Epithelial cell of esophagus (primary cell): ENCODE measurements around the gene SLC35F3.

Experiments used
- DNase-seq: peaks from one replicate; pipeline ENCODE4 v3.0.0; 2010; ENCODE audit warnings: low read depth
- H3K4me3 ChIP-seq: 2 replicates; pipeline ENCODE4 v1.5.1; 2011; ENCODE audit warnings: mild to moderate bottlenecking, low read length, control low read depth
- CTCF ChIP-seq: IDR thresholded peaks from 2 replicates; pipeline ENCODE4 v1.5.1; 2011; ENCODE audit warnings: low read depth, mild to moderate bottlenecking, low read length, control low read depth, inconsistent platforms; ENCODE audit not compliant: insufficient read depth; ENCODE audit errors: missing control alignments

SLC35F3 gene

GRCh38 chr1:234340528-234340927 lies 436.1 kb downstream of the SLC35F3 start:
- H3K4me3 ChIP-seq = no peak overlapping the region
- DNase-seq = no peak
- TF ChIP-seq CTCF = no peak

- H3K4me3 ChIP-seq = no peak overlapping the region
- TF ChIP-seq CTCF = no peak
- DNase-seq = no peak
These were observed 438.3 kb downstream of the SLC35F3 start for GRCh38 chr1:234342774-234343173.

DNA sequence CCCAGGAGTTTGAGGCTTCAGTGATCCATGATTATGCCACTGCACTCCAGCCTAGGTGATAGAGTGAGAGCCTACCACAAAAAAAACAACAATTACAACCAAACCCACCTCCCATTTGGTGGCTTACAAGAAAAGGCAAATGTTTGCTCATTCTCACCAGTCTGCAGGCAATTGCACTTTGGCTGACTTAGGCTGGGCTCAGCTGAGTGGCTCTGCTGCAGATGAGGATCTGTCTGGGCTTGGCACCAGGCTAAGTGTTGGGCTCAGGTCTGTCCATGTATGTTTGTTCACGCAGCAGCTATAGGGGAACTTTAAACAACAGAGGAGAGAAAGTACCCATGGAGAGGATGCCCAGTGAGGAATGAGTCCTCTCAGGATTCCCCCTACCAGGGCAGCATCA lies 440.8 kb downstream of the SLC35F3 start:
- no peak overlapping the region for H3K4me3 ChIP-seq
- TF ChIP-seq CTCF = no peak
- DNase-seq = no peak

- no peak for DNase-seq
- no peak for TF ChIP-seq CTCF
- no peak overlapping the region for H3K4me3 ChIP-seq
These were observed 444.5 kb downstream of the SLC35F3 start for GRCh38 chr1:234348964-234349363.

- no peak for TF ChIP-seq CTCF
- no peak for DNase-seq
- no peak overlapping the region for H3K4me3 ChIP-seq
These were observed 451.5 kb downstream of the SLC35F3 start for GRCh38 chr1:234355782-234356510.

- H3K4me3 ChIP-seq = peak overlapping the region; percentile 60
- DNase-seq = peak; percentile 54
These were observed 452.3 kb downstream of the SLC35F3 start for GRCh38 chr1:234356615-234357269.

- no peak for DNase-seq
- H3K4me3 ChIP-seq = peak overlapping the region; percentile 60
- TF ChIP-seq CTCF = no peak
These were observed 453.4 kb downstream of the SLC35F3 start for GRCh38 chr1:234357831-234358230.
